Natural killer cell (primary cell): ENCODE results near the gene KRT74. TPM values are rescaled to one million over a fixed set of nuclear protein-coding genes. Genes with fewer than 3 reads are reported as not detected.

Experiments used
- ATAC-seq, 3 donors: fragments of 150-1000 bp in 2 of 3; fragments of 200-7000 bp in 1 of 3; cut with Tn5 transposase; 1 replicate in 1 of 3; 2 replicates in 2 of 3; pipeline ENCODE4 v1.10.0; 2021; ENCODE audit warnings: mild to moderate bottlenecking in 2 of 3, moderate library complexity in 2 of 3
- DNase-seq, 2 donors: peaks; one replicate each; pipeline versions ENCODE4 v3.0.0 to v3.0.0-alpha.2; 2013 to 2021; ENCODE audit warnings: mixed read lengths in 1 of 2
- H3K27ac ChIP-seq: one replicate; pipeline ENCODE4 v1.5.1; 2013; ENCODE audit warnings: mild to moderate bottlenecking, low read length
- H3K27me3 ChIP-seq: one replicate; pipeline ENCODE4 v1.6.1; 2013; ENCODE audit warnings: low read length; ENCODE audit not compliant: control insufficient read depth, insufficient read depth
- H3K36me3 ChIP-seq: one replicate; pipeline ENCODE4 v1.6.1; 2013; ENCODE audit warnings: low read length; ENCODE audit not compliant: control insufficient read depth, insufficient read depth
- H3K4me1 ChIP-seq: one replicate; pipeline ENCODE4 v1.6.1; 2013; ENCODE audit warnings: low read length; ENCODE audit not compliant: control insufficient read depth, insufficient read depth
- H3K4me3 ChIP-seq: one replicate; pipeline ENCODE4 v1.5.1; 2013; ENCODE audit warnings: low read length
- H3K9me3 ChIP-seq: one replicate; pipeline ENCODE4 v1.6.1; 2013; ENCODE audit warnings: low read length; ENCODE audit not compliant: control insufficient read depth, insufficient read depth
- H3K27ac Mint-ChIP-seq, 2 donors: one replicate each; pipeline ENCODE4 v1.8.0; 2022; ENCODE audit warnings: mild to moderate bottlenecking in 2 of 2, mixed read lengths in 2 of 2, moderate library complexity in 1 of 2
- H3K27me3 Mint-ChIP-seq, 2 donors: one replicate each; pipeline ENCODE4 v1.8.0; 2022; ENCODE audit warnings: low read depth in 2 of 2, mixed read lengths in 2 of 2
- H3K36me3 Mint-ChIP-seq: one replicate; pipeline ENCODE4 v1.8.0; 2022; ENCODE audit warnings: mixed read lengths
- H3K4me1 Mint-ChIP-seq, 2 donors: one replicate each; pipeline ENCODE4 v1.8.0; 2022; ENCODE audit warnings: mixed read lengths in 2 of 2
- H3K4me3 Mint-ChIP-seq: one replicate; pipeline ENCODE4 v1.8.0; 2022; ENCODE audit warnings: mild to moderate bottlenecking, moderate library complexity, mixed read lengths
- H3K9me3 Mint-ChIP-seq, 2 donors: one replicate each; pipeline ENCODE4 v1.8.0; 2022; ENCODE audit warnings: mixed read lengths in 2 of 2
- WGBS: methylation state at CpG from one replicate; pipeline ENCODE4 v1.1.7; 2013; ENCODE audit warnings: missing lambda C conversion rate; ENCODE audit not compliant: insufficient coverage; 5-methylcytosine and 5-hydroxymethylcytosine counted together
- intact Hi-C: fragments of 100-400 bp; cut with micrococcal nuclease; formaldehyde crosslinking; loops from one replicate; pipeline ENCODE4 v1.14.2; 2022
- total RNA-seq, 4 donors: library from RNA; stranded (reverse); fragments of 120-200 nt in 1 of 4; gene quantifications; one replicate each; pipeline versions ENCODE4 v1.2.3 to v1.2.4, GENCODE V29; 2013 to 2022
- TF ChIP-seq, protein P1 (sequence below): fragments of 200-600 bp; IDR thresholded peaks from one replicate; pipeline ENCODE4 v1.8.0; 2022; ENCODE audit warnings: antibody characterized with exemption

The KRT74 gene
- total RNA-seq, 3 donors from 2014 or later (not counting 1 experiment from before 2014, with no cell fraction given) = 0.38 to 1.2 (median 0.38) TPM

DNA sequence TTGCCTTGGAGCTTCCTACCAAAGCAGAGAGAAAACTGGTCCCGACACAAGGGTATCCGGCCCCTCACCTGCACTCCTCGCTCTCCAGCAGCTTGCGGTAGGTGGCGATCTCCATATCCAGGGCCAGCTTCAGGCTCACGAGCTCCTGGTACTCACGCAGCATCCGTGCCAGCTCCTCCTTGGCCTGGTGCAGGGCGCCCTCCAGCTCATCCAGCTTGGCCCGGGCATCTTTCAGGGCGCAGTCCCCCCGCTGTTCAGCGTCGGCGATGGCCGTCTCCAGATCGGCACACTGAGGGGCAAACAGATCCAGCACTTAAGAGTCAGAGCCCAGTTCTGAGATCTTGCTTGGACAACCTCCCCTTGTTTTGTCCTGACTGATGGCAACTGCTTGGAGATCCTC lies 13.9 kb upstream of the KRT74 start:
- TF ChIP-seq, protein P1, sequence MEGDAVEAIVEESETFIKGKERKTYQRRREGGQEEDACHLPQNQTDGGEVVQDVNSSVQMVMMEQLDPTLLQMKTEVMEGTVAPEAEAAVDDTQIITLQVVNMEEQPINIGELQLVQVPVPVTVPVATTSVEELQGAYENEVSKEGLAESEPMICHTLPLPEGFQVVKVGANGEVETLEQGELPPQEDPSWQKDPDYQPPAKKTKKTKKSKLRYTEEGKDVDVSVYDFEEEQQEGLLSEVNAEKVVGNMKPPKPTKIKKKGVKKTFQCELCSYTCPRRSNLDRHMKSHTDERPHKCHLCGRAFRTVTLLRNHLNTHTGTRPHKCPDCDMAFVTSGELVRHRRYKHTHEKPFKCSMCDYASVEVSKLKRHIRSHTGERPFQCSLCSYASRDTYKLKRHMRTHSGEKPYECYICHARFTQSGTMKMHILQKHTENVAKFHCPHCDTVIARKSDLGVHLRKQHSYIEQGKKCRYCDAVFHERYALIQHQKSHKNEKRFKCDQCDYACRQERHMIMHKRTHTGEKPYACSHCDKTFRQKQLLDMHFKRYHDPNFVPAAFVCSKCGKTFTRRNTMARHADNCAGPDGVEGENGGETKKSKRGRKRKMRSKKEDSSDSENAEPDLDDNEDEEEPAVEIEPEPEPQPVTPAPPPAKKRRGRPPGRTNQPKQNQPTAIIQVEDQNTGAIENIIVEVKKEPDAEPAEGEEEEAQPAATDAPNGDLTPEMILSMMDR = no peak
- Mint-ChIP-seq H3K27me3 (peaks cover 0 to 2% of the 10 kb centered on the region in 2 donors), H3K9me3 (no peaks in the 10 kb centered on the region), H3K4me3 (no peak overlapping the region), H3K27ac (peak overlapping the region in 1 of 2 donors; percentile 34), H3K4me1 (peaks cover 37 to 53% of the 10 kb centered on the region in 2 donors), H3K36me3 (peaks cover 8% of the 10 kb centered on the region)
- Histone ChIP-seq H3K27me3 (no peaks in the 10 kb centered on the region), H3K4me1 (peaks cover 31% of the 10 kb centered on the region), H3K27ac (no peak overlapping the region), H3K9me3 (no peaks in the 10 kb centered on the region), H3K4me3 (no peak overlapping the region), H3K36me3 (no peaks in the 10 kb centered on the region)
- ATAC-seq (no peak), DNase-seq (no peak)
- intact Hi-C loops = loop anchor here (2.0 to 5.0 kb wide), 2 partner anchors 45 to 57 kb away; no protein-coding TSS in a partner anchor
- 92% methylated on average over 17 of the region's 17 CpGs for WGBS

DNA sequence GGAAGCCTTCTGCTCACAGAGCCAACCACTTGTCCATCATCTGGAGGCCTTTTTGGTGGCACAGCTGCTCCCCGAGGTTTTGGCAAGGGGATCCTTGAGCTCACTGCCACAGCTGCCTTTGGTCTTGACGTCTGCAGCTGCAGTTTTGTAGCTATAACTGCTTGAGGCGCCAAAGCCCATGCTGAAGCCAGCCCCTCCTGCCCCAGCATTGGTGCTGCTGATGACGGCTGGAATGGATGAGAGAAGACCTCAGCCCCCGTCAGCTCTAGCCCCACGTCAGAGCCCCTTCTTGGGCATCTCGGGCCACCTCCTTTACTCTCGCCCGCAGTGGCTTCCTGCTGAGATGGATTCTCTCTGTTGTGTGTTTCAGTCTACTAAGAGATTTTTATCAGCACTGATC lies 12.3 kb upstream of the KRT74 start:
- Mint-ChIP-seq H3K27me3 (peaks cover 3 to 7% of the 10 kb centered on the region in 2 donors), H3K27ac (peak overlapping the region; percentile 58 to 83), H3K9me3 (no peaks in the 10 kb centered on the region), H3K4me3 (no peak overlapping the region), H3K36me3 (peaks cover 8% of the 10 kb centered on the region), H3K4me1 (peaks cover 38 to 46% of the 10 kb centered on the region in 2 donors)
- TF ChIP-seq, protein P1 = no peak
- intact Hi-C loops = loop anchor here (2.0 to 5.0 kb wide), 2 partner anchors 46 to 59 kb away; no protein-coding TSS in a partner anchor
- H3K9me3 ChIP-seq = no peaks in the 10 kb centered on the region
- peaks cover 31% of the 10 kb centered on the region for H3K4me1 ChIP-seq
- 26% methylated on average over 9 of the region's 9 CpGs for WGBS
- no peak overlapping the region for H3K4me3 ChIP-seq
- no peaks in the 10 kb centered on the region for H3K27me3 ChIP-seq
- no peak overlapping the region for H3K27ac ChIP-seq
- peak; percentile 59 to 88 for DNase-seq
- peak; percentile 90 to 92 (median 92) for ATAC-seq
- no peaks in the 10 kb centered on the region for H3K36me3 ChIP-seq

DNA sequence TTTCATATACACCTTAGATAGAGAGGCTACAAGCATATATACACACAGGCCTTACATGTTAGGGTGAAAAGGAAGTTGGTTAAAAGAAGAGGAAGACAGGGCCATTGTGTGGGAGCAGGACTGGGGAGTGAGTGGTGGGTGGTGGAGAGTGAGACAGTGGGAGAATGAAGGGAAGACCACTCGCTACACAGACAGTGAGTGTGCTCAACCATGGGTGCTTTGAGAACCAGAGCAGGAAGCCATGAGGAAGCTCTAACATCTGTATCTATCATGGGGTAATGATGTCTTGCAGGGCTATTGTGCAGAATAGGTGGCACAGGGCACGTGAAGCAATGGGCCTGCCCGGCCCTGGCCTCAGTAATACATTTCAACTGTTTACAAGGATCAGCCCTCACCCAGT lies 11.4 kb upstream of the KRT74 start:
- DNase-seq (no peak), ATAC-seq (no peak)
- intact Hi-C loops = loop anchor here (5.0 kb wide), 1 partner anchor 47 kb away; no protein-coding TSS in a partner anchor
- no peaks in the 10 kb centered on the region for H3K9me3 Mint-ChIP-seq
- Histone ChIP-seq H3K27ac (no peak overlapping the region), H3K4me1 (peaks cover 31% of the 10 kb centered on the region), H3K4me3 (no peak overlapping the region), H3K36me3 (no peaks in the 10 kb centered on the region), H3K27me3 (no peaks in the 10 kb centered on the region), H3K9me3 (no peaks in the 10 kb centered on the region)
- H3K4me1 Mint-ChIP-seq = peaks cover 38 to 40% of the 10 kb centered on the region in 2 donors
- 94% methylated on average over 3 of the region's 3 CpGs for WGBS
- H3K27ac Mint-ChIP-seq = peak overlapping the region; percentile 1 to 83
- peaks cover 11 to 15% of the 10 kb centered on the region in 2 donors for H3K27me3 Mint-ChIP-seq
- H3K36me3 Mint-ChIP-seq = peaks cover under 1% of the 10 kb centered on the region
- TF ChIP-seq, protein P1 = no peak
- H3K4me3 Mint-ChIP-seq = no peak overlapping the region
